NK-92 treated with Interleukin-12 subunit alpha and Interleukin-12 subunit beta, amount 100 ng/mL, for 24 hours (cell line): ENCODE data around the gene CALD1.

Source experiments
- DNase-seq: peaks from one replicate; lab custom pipeline; 2025; lab: John Stamatoyannopoulos, UW

Gene CALD1

GRCh38 chr7:134894928-134895327 lies 115.5 kb downstream of the CALD1 start:
- no peak for DNase-seq

- no peak for DNase-seq
Observed at GRCh38 chr7:134896073-134896472, 116.6 kb downstream of the CALD1 start.

GRCh38 chr7:134897936-134898335 lies 118.5 kb downstream of the CALD1 start:
- no peak for DNase-seq

GRCh38 chr7:134899729-134900128 lies 120.3 kb downstream of the CALD1 start:
- no peak for DNase-seq

- DNase-seq: no peak
Observed at GRCh38 chr7:134900166-134900982, 120.9 kb downstream of the CALD1 start.

- no peak for DNase-seq
Observed at GRCh38 chr7:134901389-134902020, 122.1 kb downstream of the CALD1 start.

GRCh38 chr7:134902058-134902457 lies 122.6 kb downstream of the CALD1 start:
- no peak for DNase-seq

GRCh38 chr7:134903073-134903790 lies 123.8 kb downstream of the CALD1 start:
- no peak for DNase-seq

GRCh38 chr7:134905375-134905774 lies 125.9 kb downstream of the CALD1 start:
- DNase-seq: no peak

- no peak for DNase-seq
Observed at GRCh38 chr7:134907000-134907399, 127.6 kb downstream of the CALD1 start.

GRCh38 chr7:134907639-134908038 lies 128.2 kb downstream of the CALD1 start:
- DNase-seq: no peak

GRCh38 chr7:134908289-134908688 lies 128.9 kb downstream of the CALD1 start:
- DNase-seq: no peak

GRCh38 chr7:134910214-134910890 lies 130.9 kb downstream of the CALD1 start:
- DNase-seq: no peak

- DNase-seq: no peak
Observed at GRCh38 chr7:134910968-134911367, 131.5 kb downstream of the CALD1 start.

- no peak for DNase-seq
Observed at GRCh38 chr7:134916171-134916883, 136.9 kb downstream of the CALD1 start.

- no peak for DNase-seq
Observed at GRCh38 chr7:134919240-134919641, 139.8 kb downstream of the CALD1 start.

GRCh38 chr7:134920026-134920753 lies 140.8 kb downstream of the CALD1 start:
- DNase-seq: no peak

GRCh38 chr7:134922720-134923704 lies 143.6 kb downstream of the CALD1 start:
- DNase-seq: no peak

GRCh38 chr7:134925766-134926165 lies 146.3 kb downstream of the CALD1 start:
- no peak for DNase-seq

GRCh38 chr7:134926396-134926795 lies 147.0 kb downstream of the CALD1 start:
- DNase-seq: no peak
